HCT116 (cell line): ENCODE data around the gene HAND1. TPM values are rescaled to one million over a fixed set of nuclear protein-coding genes. Genes with fewer than 3 reads are reported as not detected.

ENCODE experiments used
- ATAC-seq: fragments of 200-7000 bp; cut with Tn5 transposase; 2 replicates; pipeline ENCODE4 v1.9.1; 2020; ENCODE audit warnings: mild to moderate bottlenecking, moderate library complexity
- BruUV-seq: library from RNA; stranded (reverse); fragments of 400-500 nt; replicated peaks from 2 replicates; lab custom pipeline; 2021; lab: Mats Ljungman, UMichigan
- CTCF ChIA-PET: fragments of 300-600 bp; sonication (Branson Sonifier 250); formaldehyde crosslinking; loops from one replicate; lab custom pipeline; 2021; ENCODE audit warnings: antibody characterized with exemption; lab: Charles Lee
- POLR2A ChIA-PET: fragments of 300-600, 350-600 bp; sonication (Branson Sonifier 250); formaldehyde crosslinking; loops from one replicate; lab custom pipeline; 2021; ENCODE audit warnings: antibody characterized with exemption; lab: Charles Lee
- RAD21 ChIA-PET, 2 experiments: fragments of 300-600 bp; sonication (Branson Sonifier 250); formaldehyde crosslinking; loops; one replicate each; lab custom pipeline; 2023; ENCODE audit warnings: low total read pairs in 2 of 2; ENCODE audit not compliant: uncharacterized antibody in 2 of 2, unreplicated experiment in 2 of 2, low non-redundant PET in 1 of 2; lab: Charles Lee
- DNase-seq: peaks from one replicate; pipeline ENCODE4 v3.0.0-alpha.2; 2010; ENCODE audit warnings: low read depth, low spot score
- H2AFZ ChIP-seq: fragments of 200-600 bp; shearing (Covaris generic), sonication (generic); 2 replicates; pipeline ENCODE4 v1.6.1; 2017; ENCODE audit warnings: low read depth, mixed run types, mixed read lengths, antibody characterized with exemption, low read length; ENCODE audit not compliant: poor library complexity, severe bottlenecking
- H3K27ac ChIP-seq: 2 replicates; pipeline ENCODE4 v1.5.1; 2012; ENCODE audit warnings: low read depth, low read length
- H3K27me3 ChIP-seq: fragments of 200-600 bp; sonication (generic); 2 replicates; pipeline ENCODE4 v1.6.1; 2016; ENCODE audit warnings: mixed run types, low read length, mixed read lengths; ENCODE audit not compliant: insufficient read depth
- H3K36me3 ChIP-seq, 2 experiments: fragments of 200-500 bp in 1 of 2; fragments of 200-600 bp in 1 of 2; sonication (Bioruptor generic) in 1 of 2; sonication (generic) in 1 of 2; 2 replicates each; pipeline versions ENCODE4 v1.5.1 to v1.6.1; 2014 to 2016; ENCODE audit warnings: low read length in 2 of 2, inconsistent platforms in 1 of 2, mixed read lengths in 1 of 2, mixed run types in 1 of 2; ENCODE audit not compliant: insufficient read depth in 2 of 2, control insufficient read depth in 1 of 2
- H3K4me1 ChIP-seq, 2 experiments: fragments of 200-600 bp in 1 of 2; sonication (generic) in 1 of 2; 2 replicates each; pipeline versions ENCODE4 v1.5.1 to v1.6.1; 2012 to 2017; ENCODE audit warnings: low read length in 2 of 2, inconsistent platforms in 1 of 2, mild to moderate bottlenecking in 1 of 2, mixed read lengths in 1 of 2, mixed run types in 1 of 2, moderate library complexity in 1 of 2; ENCODE audit not compliant: insufficient read depth in 2 of 2, control insufficient read depth in 1 of 2
- H3K4me2 ChIP-seq: fragments of 200-600 bp; sonication (generic); 2 replicates; pipeline ENCODE4 v1.6.1; 2017; ENCODE audit warnings: mixed run types, low read length, mixed read lengths
- H3K4me3 ChIP-seq, 2 experiments: fragments of 200-600 bp in 1 of 2; sonication (generic) in 1 of 2; replicated peaks in 1 of 2; 2 replicates each; pipeline ENCODE4 v1.5.1; 2011 to 2016; ENCODE audit warnings: low read length in 2 of 2, control low read depth in 1 of 2, low read depth in 1 of 2, mild to moderate bottlenecking in 1 of 2, mixed read lengths in 1 of 2, mixed run types in 1 of 2
- H3K79me2 ChIP-seq: fragments of 200-600 bp; sonication (generic); 2 replicates; pipeline ENCODE4 v1.6.1; 2017; ENCODE audit warnings: mild to moderate bottlenecking, mixed run types, low read length, moderate library complexity, mixed read lengths; ENCODE audit not compliant: insufficient read depth
- H3K9ac ChIP-seq: fragments of 200-600 bp; sonication (generic); 2 replicates; pipeline ENCODE4 v1.6.1; 2016; ENCODE audit warnings: low read length, mixed read lengths
- H3K9me2 ChIP-seq: fragments of 200-600 bp; sonication (generic), shearing (Covaris generic); 2 replicates; pipeline ENCODE4 v1.6.1; 2017; ENCODE audit warnings: mixed run types, mild to moderate bottlenecking, moderate library complexity; ENCODE audit not compliant: insufficient read depth
- H3K9me3 ChIP-seq, 2 experiments: fragments of 200-500 bp in 1 of 2; fragments of 200-600 bp in 1 of 2; sonication (Bioruptor generic) in 1 of 2; sonication (generic) in 1 of 2; 2 replicates each; pipeline ENCODE4 v1.6.1; 2014 to 2017; ENCODE audit warnings: low read length in 2 of 2, mixed read lengths in 2 of 2, inconsistent platforms in 1 of 2, low read depth in 1 of 2, mild to moderate bottlenecking in 1 of 2, mixed run types in 1 of 2, moderate library complexity in 1 of 2; ENCODE audit not compliant: control insufficient read depth in 1 of 2, insufficient read depth in 1 of 2
- H4K20me1 ChIP-seq: fragments of 200-600 bp; sonication (generic), shearing (Covaris generic); 2 replicates; pipeline ENCODE4 v1.6.1; 2017; ENCODE audit warnings: mixed run types, mild to moderate bottlenecking, moderate library complexity; ENCODE audit not compliant: insufficient read depth
- CBX3 ChIP-seq: IDR thresholded peaks from 2 replicates; pipeline ENCODE4 v1.6.1; 2012; ENCODE audit warnings: low read depth
- CEBPB ChIP-seq: IDR thresholded peaks from 2 replicates; pipeline ENCODE4 v1.6.1; 2012; ENCODE audit warnings: low read depth
- EZH2 ChIP-seq: fragments of 200-600 bp; sonication (generic); IDR thresholded peaks from 2 replicates; pipeline ENCODE4 v1.6.1; 2017; ENCODE audit warnings: antibody characterized with exemption, mixed run types
- MAX ChIP-seq: IDR thresholded peaks from 2 replicates; pipeline ENCODE4 v1.6.1; 2012
- POLR2AphosphoS5 ChIP-seq: IDR thresholded peaks from 2 replicates; pipeline ENCODE4 v1.6.1; 2011; ENCODE audit warnings: mild to moderate bottlenecking, low read depth, low read length, moderate library complexity
- SP1 ChIP-seq: IDR thresholded peaks from 2 replicates; pipeline ENCODE4 v1.6.1; 2012; ENCODE audit warnings: low read depth
- SRF ChIP-seq: IDR thresholded peaks from 2 replicates; pipeline ENCODE4 v1.6.1; 2012; ENCODE audit warnings: low read depth
- YY1 ChIP-seq: IDR thresholded peaks from 2 replicates; pipeline ENCODE4 v1.6.1; 2011; ENCODE audit warnings: low read length, low read depth, moderate library complexity, mild to moderate bottlenecking; ENCODE audit not compliant: insufficient replicate concordance; ENCODE audit errors: extremely low read depth
- ZBTB33 ChIP-seq: IDR thresholded peaks from 2 replicates; pipeline ENCODE4 v1.6.1; 2011; ENCODE audit warnings: mild to moderate bottlenecking, low read length, moderate library complexity; ENCODE audit not compliant: insufficient replicate concordance; ENCODE audit errors: extremely low read depth
- intact Hi-C: fragments of 100-400 bp; cut with micrococcal nuclease; formaldehyde crosslinking; loops from 2 replicates; pipeline ENCODE4 v1.10.0; 2022
- total RNA-seq: library from RNA; stranded (reverse); gene quantifications from one replicate; pipeline ENCODE4 v1.2.1, GENCODE V29; 2021; ENCODE audit not compliant: unreplicated experiment

Gene HAND1
- total RNA-seq, 1 experiment from 2014 or later, result not detected

- H3K27ac ChIP-seq, result no peak overlapping the region
- TF ChIP-seq ZBTB33 (no peak), SP1 (no peak), SRF (no peak), YY1 (no peak), MAX (no peak), EZH2 (no peak), POLR2AphosphoS5 (no peak), CEBPB (no peak), CBX3 (no peak)
- TF ChIP-seq, all 23 proteins: peak for 0
- Histone ChIP-seq H3K27me3 (no peaks in the 10 kb centered on the region), H3K4me2 (no peak overlapping the region), H4K20me1 (no peaks in the 10 kb centered on the region), H3K9me2 (no peaks in the 10 kb centered on the region), H3K4me3 (no peak overlapping the region), H3K79me2 (no peaks in the 10 kb centered on the region), H3K36me3 (no peaks in the 10 kb centered on the region), H3K4me1 (no peaks in the 10 kb centered on the region), H3K9me3 (no peaks in the 10 kb centered on the region), H3K9ac (no peak overlapping the region), H2AFZ (no peak overlapping the region)
- no TSS peak for BruUV-seq
- ChIA-PET POLR2A (no interaction called here), CTCF (no interaction called here), RAD21 (no interaction called here)
- DNase-seq (no peak), ATAC-seq (no peak)
- intact Hi-C loops, result no loop called here
These were observed 3.4 kb downstream of the HAND1 start for GRCh38 chr5:154474396-154475334.
